ENCODE data around the gene UQCC3. TPM values are rescaled to one million over a fixed set of nuclear protein-coding genes. Genes with fewer than 3 reads are reported as not detected.
"Not testable (repeated sequence)": the region's sequence is repeated elsewhere in the genome, so short reads cannot be mapped to it uniquely, and the experiment has no call there.

The UQCC3 gene, protein sequence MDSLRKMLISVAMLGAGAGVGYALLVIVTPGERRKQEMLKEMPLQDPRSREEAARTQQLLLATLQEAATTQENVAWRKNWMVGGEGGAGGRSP
- polyA plus RNA-seq (ENCODE audit: insufficient read length) = 7.5 TPM
- long read RNA-seq, donor 1, transcript UQCC3-201 (2 exons, 1,947 nt) = major isoform, 43 of 43 reads
- long read RNA-seq, donor 1, partial matches to known transcripts = 0 of 43 reads
- long read RNA-seq, donor 1, other reads (novel, unspliced or antisense) = 0 of 43 reads
- long read RNA-seq, donor 2, transcript UQCC3-201 (2 exons, 1,947 nt) = major isoform, 36 of 36 reads
- long read RNA-seq, donor 2, partial matches to known transcripts = 0 of 36 reads
- long read RNA-seq, donor 2, other reads (novel, unspliced or antisense) = 0 of 36 reads
- long read RNA-seq, donor 3, transcript UQCC3-201 (2 exons, 1,947 nt) = major isoform, 36 of 36 reads
- long read RNA-seq, donor 3, partial matches to known transcripts = 0 of 36 reads
- long read RNA-seq, donor 3, other reads (novel, unspliced or antisense) = 0 of 36 reads
- long read RNA-seq, donor 4, transcript UQCC3-201 (2 exons, 1,947 nt) = major isoform, 7 of 7 reads
- long read RNA-seq, donor 4, partial matches to known transcripts = 0 of 7 reads
- long read RNA-seq, donor 4, other reads (novel, unspliced or antisense) = 0 of 7 reads
- long read RNA-seq, donor 5, transcript UQCC3-201 (2 exons, 1,947 nt) = major isoform, 76 of 718 reads
- long read RNA-seq, donor 5, partial matches to known transcripts = 484 of 718 reads
- long read RNA-seq, donor 5, other reads (novel, unspliced or antisense) = 158 of 718 reads
- long read RNA-seq, donor 6, transcript UQCC3-201 (2 exons, 1,947 nt) = major isoform, 40 of 430 reads
- long read RNA-seq, donor 6, partial matches to known transcripts = 319 of 430 reads
- long read RNA-seq, donor 6, other reads (novel, unspliced or antisense) = 71 of 430 reads
- long read RNA-seq, donor 7, transcript UQCC3-201 (2 exons, 1,947 nt) = major isoform, 53 of 498 reads
- long read RNA-seq, donor 7, partial matches to known transcripts = 402 of 498 reads
- long read RNA-seq, donor 7, other reads (novel, unspliced or antisense) = 43 of 498 reads
- long read RNA-seq, donor 8, transcript UQCC3-201 (2 exons, 1,947 nt) = major isoform, 11 of 11 reads
- long read RNA-seq, donor 8, partial matches to known transcripts = 0 of 11 reads
- long read RNA-seq, donor 8, other reads (novel, unspliced or antisense) = 0 of 11 reads

DNA sequence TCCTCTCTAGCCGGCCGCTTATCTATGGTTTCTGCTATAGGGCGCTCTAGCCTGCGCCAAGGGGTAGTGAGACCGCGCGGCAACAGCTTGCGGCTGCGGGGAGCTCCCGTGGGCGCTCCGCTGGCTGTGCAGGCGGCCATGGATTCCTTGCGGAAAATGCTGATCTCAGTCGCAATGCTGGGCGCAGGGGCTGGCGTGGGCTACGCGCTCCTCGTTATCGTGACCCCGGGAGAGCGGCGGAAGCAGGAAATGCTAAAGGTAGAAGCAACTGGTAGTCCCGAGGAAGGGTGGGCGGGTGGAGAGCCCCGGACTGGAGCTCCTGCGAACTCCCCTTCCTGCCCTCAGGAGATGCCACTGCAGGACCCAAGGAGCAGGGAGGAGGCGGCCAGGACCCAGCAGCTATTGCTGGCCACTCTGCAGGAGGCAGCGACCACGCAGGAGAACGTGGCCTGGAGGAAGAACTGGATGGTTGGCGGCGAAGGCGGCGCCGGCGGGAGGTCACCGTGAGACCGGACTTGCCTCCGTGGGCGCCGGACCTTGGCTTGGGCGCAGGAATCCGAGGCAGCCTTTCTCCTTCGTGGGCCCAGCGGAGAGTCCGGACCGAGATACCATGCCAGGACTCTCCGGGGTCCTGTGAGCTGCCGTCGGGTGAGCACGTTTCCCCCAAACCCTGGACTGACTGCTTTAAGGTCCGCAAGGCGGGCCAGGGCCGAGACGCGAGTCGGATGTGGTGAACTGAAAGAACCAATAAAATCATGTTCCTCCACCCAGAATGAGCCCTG, at the start of gene UQCC3, which contains the start of gene LBHD1:
Gene UQCC3, plus strand, starts transcription at position 66 of the 782 bp plus-strand sequence. Its CDS starts 73 bp downstream, at position 139.
Gene LBHD1, minus strand, starts transcription at position 660 of the 782 bp plus-strand sequence. CDS start 2,236 bp downstream, outside the sequence.
- peak; percentile 85 for DNase-seq

DNA sequence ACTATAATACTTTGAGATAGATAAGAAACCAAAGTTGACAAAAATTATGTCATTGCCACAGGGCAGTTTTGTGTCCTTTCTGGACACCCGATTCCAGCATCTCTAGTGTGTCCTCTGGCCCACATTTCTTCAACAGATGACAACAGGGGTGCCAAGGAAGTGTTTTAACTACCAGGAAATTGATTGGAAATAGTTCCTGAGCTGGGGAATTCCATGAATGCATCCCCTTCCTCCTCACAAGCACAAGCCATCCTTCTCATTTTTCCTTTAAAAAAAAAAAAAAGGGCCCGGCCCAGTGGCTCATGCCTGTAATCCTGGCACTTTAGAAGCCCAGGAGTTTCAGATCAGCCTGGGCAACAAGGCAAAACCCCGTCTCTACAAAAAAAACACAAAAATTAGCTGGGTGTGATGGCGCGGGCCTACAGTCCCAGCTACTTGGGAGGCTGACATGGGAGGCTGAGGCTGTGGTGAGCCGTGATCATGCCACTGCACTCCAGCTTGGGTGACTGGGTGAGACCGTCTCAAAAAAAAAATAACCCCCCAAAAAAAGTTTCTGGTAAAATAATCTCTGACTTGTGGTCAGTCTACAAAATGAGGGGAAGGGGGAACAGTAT, 48.9 kb upstream of the UQCC3 start:
- no peak for DNase-seq

DNA sequence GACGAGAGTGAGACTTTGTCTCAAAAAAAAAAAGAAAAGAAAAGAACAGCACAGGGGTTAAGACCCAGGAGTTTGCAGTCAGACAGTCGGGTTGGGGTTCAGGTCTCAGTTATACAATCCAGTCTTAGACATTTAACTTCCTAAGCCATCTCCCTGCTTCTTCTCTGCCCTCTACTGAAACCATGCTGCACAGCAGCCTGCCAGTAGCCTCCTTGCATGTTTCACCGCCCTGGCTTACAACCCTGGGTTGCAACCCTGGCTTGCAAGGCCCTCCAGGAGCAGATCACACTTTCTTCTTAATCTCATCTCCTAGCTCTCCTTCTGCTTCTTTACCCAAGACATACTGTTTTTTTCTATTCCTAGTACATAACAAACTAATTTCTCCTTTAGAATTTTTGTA, 43.8 kb upstream of the UQCC3 start:
- DNase-seq = no peak

DNA sequence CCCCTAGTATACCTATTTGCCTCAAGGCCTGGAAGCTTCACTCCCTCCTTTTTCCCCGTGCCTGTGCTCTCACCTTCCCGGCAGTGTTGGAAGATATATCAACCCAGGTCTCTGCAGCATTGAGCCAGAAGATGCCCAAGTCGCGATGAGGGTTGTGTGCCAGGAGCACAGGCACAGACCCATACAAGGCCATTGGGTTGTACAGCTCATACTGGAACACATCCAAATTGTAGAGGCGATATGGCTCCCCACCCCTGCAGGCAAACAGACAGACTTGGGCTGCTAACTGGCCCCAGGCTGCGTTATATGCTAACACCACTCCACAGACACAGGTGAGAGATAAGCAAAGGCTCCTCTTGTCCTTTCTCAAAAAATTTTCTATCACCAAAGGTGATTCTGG, 39.0 kb upstream of the UQCC3 start:
- DNase-seq = no peak

DNA sequence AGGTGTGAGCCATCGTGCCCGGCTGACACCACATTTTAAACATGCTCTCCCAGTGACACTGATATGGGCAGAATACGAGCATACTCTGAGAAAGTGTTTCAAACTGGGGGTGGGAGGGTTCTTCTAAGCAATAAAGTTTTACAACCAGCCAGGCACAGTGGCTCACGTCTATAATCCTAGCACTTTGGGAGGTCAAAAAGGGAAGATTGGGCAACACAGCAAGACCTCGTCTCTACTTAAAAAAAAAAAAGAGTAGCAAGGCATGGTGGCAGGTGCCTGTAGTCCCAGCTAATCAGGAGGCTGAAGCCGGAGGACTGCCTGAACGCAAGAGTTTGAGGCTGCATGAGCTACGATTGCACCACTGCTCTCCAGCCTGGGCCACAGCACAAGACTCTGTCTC, 27.3 kb upstream of the UQCC3 start:
- no peak for DNase-seq

DNA sequence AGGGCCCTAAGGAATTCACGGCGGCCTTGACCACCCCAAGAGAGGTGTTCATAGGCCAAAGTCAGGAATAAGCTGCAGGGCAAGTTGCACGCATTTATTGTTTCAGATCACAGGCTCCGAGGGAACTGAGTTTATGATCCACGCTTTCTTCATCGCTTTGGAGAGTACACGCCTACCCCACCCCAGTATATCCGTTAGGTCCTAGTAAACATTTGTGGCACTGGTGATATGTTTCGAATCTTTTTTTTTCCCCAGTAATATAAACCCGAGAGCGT, 25.9 kb upstream of the UQCC3 start:
- DNase-seq = no peak

DNA sequence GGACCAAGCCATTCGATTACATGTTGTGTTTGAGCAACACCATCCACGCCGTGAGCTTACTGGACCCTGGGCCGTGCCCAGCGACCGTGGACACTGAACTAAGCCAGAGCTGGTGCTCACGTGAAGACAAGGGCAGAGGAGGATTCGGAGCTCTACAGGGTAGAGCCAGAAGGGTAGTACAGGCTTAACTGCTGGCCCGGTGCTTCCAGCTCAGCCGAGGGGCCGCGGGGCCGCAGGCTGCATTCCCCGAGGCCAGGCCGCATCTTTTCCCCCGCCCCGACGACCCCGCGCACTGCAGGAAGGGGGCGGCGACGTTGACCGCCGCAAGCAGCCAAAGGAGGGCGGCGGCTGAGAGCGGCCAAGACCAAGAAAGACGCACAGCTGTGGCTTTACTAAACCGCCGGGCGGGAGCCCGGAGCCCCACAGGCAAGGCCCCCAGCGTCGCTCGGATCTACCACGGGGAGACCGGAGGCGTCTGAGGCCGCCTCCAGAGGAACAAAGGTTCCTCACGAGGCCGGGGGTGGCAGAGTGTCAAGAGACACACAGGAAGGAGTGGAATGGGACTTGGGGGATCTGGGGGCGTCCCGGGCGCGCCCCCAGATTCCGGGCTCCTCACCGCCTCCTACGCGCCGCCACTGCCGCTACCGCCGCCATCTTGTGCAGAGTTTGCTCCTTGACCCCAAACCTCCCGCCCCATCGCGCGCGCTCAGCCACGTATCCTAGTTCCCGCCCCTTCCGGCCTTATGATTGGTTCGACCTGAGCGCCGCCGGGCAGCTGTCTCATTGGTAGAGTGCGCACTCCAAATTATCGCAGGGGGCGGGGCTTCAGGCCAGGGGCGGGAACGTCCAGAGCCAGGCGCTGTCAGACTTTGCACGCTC, 25.3 kb upstream of the UQCC3 start, which contains the start of gene GANAB:
Gene GANAB, minus strand, starts transcription at position 668 of the 879 bp plus-strand sequence. Its CDS starts 14 bp downstream, at position 654.
- DNase-seq = peak; percentile 99

DNA sequence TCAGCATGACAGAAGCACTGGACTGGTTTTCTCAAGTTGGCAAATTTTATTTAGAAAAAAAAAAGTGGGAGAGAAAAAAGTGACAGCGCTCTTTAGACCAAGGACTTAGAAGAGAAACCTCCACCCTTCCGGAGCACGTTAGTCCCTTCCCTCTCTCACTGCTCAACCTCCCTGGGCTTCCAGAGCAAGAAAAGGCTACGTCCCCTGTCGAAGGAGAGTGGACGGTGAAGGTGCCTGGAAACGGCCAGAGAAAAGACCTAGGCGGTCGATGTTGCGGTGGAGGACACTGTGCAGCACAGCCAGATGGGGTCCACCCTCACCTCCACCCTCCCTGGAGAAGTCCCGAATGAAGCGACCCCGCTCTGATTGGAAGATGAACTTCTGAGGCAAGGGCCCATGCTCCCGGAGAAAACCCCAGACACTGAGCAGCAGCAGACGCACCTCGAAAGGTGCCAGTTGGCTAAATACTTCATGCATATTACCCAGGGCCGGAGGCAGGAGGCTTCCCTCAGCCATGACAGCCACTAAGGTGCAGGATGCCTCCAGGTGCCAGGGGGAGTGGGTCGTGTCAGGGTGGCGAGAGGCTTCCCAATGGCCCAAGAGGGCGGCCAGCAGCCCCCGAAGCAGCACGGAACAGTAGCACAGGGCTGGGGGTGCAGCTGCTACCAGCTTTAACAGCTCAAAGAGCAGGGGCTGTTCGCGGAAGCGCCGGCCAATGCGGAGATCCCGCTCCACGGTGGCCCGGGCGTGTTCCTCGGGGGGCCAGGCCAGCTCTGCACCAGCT, 24.5 kb upstream of the UQCC3 start:
- no peak for DNase-seq

DNA sequence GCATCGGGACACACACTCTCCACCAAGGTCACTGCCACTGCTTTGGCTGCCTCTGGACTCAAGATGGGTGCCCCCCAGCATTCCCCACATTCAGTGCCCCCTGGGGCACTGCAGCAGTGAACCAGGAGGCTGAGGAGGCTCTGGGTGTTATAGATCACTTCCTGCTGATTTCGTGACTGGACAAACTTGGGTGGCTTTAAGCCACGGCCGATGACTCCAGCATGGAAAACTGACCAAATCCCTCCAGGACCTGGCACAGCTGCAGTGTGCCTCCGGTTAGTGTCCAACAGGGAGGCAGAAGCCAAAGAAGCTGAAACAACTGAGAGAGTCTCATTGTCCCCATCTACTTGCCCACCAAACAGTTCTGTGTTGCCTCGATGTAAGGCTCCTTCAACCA, 23.9 kb upstream of the UQCC3 start:
- DNase-seq = no peak

DNA sequence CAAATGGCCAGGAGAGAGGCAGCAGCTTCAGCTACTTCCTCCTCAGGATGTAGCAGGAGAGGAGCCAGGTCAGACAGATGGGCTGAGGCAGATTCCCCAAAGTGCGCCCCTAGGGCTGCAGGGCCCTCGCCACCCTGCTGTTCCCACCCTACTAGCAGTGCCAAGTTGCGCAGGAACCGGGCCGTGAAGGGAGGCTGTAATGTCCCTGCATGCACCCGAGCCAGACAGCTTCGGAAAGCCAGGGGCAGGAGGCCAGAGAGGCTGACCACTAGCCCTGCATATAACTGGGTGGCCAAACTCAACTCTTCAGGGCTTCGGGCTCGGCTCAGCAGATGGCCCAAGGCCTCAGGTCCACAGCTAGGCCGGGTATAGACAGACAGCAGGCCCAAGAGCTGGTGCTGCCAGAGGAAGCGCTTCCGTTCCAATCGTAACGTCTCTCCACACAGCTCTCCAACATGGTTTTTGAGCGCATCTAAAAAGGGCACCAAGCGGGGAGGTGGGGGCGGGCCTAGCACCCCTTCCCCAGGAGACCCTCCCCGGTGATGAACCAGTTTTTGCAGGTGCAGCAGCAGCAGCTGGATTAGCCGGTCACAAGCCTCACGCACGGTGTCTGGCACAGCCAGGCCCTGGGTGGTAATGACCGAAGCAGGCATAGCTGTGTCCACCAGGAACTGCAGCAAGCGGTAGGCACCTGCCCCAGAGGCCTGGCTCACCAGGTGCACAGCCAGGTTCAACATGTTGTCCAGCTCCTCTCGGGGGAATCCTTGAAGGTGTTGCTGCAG, 23.1 kb upstream of the UQCC3 start:
- DNase-seq = no peak

DNA sequence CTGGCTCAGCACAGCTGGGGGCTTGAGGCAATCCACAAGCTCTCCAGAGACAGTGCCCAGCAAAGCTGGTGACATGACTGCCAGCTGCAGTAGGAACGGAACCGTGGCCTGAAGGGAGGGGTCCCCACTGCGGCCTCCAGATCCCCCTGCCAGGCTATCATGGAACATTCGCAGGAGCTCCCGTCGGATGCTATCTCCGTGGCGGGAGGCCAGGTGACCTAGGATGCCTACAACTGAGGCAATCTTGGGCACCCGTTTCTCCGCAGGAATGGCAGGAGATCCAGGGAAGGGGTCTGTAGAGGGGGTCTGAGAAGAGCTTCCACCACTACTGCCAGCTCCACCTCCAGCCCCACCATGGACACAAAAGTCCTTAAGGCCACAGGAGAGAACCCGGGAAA, 22.5 kb upstream of the UQCC3 start:
- DNase-seq = no peak

DNA sequence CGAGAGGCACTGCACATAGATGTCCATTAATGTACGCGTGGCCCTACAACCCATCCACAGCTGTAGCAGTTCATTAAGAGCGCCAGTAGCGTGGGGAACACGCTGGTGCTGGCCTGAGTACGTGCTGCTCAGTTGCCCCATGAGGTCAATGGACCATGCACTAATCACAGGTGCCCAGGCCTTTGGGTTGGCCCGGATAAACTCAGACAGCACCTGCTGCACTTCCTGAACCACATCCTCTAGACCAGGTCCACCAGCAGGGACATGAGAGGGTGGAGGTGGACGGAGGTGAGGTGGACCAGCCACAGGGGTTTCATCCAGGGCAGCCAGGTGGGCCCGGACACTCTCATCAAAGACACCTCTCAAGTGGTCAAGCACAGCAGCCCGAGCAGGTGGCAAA, 22.0 kb upstream of the UQCC3 start:
- DNase-seq = no peak

DNA sequence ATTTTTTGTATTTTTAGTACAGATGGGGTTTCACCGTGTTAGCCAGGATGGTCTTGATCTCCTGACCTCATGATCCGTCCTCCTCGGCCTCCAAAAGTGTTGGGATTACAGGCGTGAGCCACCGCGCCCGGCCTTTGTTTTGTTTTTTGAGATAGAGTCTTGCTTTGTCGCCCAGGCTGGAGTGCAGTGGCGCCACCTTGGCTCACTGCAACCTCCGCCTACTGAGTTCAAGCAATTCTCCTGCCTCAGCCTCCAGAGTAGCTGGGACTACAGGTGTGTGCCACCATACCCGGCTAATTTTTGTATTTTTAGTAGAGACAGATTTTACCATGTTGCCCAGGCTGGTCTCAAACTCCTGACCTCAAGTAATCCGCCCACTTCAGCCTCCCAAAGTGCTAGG, 21.2 kb upstream of the UQCC3 start:
- DNase-seq = not testable (repeated sequence)

DNA sequence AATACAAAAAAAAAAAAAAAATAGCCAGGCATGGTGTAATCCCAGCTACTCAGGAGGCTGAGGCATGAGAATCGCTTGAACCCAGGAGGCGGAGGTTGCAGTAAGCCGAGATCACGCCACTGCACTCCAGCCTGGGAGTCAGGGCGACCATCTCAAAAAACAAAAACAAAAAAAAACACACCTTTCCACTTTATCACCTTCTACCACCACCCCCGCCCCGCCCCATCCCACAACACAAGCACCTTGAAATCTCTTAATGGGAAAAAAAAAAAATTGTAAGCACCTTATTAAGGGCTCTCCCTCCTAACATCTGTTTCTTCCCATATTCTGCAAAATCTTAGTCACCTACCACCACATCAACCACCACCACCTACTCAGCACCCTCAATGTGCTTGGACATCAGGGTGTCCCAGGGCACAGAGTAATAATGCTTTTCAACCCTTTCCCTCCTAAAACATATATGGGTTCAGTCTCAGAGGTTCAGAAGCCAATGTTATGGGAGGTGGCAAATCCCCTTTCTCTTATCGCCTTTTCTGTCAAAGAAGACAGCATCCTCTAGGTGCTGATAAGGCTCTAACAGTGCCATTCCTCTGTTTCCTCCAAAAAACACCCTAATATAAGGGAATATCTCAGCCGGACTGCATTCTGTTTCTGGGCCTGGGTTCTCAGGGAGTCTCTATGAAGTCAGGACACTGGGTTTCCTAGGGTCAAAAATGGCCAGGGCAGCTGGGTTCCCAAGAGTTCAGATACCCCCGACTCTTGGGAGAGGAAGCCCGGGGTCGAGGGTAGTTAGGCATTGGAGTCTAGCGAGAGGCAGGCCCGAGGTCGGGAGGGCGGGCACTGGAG, 19.1 kb upstream of the UQCC3 start:
- no peak for DNase-seq

DNA sequence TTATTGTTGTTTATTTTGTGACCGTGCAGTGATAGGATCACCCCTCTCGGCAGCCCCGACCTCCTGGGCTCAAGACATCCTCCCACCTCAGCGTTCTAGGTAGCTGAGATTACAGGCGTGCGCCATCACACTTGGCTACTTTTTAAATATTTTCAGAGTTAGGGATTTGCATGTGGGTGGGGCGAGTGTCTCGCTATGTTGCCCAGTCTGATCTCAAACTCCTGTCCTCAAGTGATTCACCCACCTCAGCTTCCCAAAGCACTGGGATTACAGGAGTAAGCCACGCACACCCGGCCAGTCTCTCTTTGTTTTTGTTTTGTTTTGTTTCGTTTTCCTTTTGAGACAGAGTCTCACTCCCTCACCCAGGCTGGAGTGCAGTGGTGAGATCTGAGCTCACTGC, 17.2 kb upstream of the UQCC3 start:
- no peak for DNase-seq

DNA sequence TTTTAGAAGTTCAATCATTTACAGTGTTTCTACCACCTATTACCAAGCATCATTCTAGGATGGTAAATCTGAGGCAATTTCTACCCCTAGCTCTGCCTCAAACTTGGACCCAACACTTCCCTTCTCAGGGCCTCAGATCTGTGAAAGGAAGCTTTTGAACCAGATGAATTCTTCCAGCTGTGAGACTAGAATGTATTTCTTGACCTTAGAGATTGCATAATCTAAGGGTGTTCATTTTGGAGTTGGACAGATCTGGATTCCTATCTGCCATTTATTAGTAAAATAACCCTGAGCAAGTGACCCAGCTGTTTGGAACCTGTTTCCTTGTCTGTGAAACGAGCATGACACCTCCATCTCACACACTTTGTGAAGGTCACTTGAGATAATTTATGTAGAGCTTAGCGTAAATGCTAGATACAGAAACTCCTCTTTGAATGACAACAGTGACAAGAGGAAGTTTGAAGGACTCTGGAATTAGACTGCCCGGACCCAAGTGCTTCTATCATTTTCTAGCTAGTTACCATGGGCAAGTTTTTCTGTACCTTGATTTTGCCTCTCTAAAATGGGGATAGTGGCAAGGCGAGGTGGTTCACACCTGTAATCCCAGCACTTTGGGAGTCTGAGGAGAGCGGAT, 14.6 kb upstream of the UQCC3 start:
- no peak for DNase-seq
